ENCODE results near the gene MAGI2.

Gene MAGI2

DNA sequence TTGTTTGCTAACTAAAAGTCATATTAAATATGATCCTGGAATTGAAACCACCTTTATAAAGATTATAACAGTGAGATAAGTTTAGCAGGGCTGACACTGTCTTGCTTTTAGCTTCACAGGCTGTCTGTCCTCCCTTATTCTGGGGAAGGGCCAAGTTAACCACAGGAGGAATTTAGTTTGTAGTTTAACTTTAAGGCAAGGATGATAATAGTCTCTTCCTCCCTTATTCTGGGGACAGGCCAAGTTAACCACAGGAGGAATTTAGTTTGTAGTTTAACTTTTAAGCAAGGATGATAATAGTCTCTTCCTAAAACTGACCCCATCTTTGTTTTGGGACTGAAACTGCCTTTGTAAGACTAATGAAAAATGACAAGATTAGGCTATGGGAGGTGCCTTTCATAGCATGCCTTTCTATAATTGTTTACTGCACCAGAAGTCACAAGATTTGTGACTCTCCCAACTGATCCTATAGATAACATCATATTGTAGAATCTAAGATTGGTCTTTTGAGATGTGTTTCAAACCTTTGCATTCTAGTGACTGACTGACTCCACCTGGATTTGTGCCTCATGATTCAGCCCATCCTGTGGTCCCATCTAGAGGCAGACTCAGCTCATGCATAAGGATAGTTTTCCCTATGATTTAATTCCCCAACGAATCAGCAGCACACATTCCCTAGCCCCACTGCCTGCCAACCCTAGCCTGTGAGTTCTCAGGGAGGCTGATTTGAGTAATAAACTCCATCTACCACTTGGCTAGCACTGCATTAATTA lies 212.0 kb downstream of the MAGI2 start:
- no peak for DNase-seq

GRCh38 chr7:79240413-79240812 lies 213.1 kb downstream of the MAGI2 start:
- no peak for DNase-seq

DNA sequence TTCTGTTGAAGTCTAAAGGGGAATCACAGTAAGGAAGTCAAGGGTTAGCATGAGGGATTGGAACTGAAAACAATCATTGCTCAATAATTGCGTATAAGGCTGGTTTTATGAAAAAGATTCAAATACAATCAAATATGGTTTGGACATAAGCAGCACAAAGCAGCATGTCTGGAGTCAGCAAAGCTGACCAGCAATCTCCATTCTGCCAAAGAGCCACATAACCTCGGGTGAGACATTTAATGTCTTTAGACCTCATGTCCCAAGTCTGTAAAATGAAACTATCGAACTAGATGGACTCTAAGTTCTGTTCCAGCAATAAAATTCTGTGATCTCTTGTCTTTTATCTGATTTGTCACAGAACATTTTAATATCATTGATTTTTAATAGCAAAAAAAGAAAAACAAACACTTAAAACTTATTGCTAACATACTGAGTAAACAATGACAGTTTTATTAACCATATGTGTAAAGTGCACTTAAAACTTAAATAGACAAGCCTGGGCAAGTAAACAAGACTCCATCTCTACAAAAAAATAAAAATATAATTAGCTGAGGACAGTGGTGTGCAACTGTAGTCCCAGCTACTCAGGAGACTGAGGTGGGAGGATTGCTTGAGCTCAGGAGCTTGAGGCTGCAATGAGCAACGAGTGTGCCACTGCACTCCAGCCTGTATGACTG lies 217.0 kb downstream of the MAGI2 start:
- no peak for DNase-seq

GRCh38 chr7:79227044-79227443 lies 226.4 kb downstream of the MAGI2 start:
- no peak for DNase-seq

- DNase-seq: no peak
Measured at GRCh38 chr7:79221211-79221610, 232.3 kb downstream of the MAGI2 start.

DNA sequence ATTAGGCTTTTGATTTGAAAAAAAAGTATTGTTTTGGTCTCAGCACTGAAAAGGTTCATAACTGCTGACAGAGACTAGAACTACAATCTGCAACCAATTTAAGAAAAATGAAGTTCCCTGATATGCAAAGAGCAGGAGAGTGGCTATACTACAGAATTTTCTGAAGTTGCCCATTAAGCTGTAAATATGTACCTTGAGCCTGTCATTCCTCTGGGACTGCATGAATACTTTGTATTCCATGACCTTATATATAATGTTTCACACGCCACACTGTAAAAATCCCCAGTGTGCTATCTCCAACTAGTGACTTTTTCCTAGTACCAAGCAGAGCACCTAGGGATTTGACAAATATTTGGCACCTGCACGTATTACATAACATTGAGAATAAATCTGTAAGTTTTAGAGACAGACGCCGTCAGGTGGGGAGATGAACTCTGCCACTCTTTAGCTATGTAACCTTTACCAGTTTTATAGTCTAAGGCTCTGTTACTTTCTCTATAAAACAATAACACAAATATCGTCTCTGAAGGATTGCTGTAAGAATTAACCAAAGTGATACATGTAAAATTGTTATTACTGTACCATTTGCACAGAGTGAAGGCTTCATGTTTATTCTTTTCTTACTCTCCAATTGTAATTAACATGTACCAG lies 235.4 kb downstream of the MAGI2 start:
- no peak for DNase-seq

DNA sequence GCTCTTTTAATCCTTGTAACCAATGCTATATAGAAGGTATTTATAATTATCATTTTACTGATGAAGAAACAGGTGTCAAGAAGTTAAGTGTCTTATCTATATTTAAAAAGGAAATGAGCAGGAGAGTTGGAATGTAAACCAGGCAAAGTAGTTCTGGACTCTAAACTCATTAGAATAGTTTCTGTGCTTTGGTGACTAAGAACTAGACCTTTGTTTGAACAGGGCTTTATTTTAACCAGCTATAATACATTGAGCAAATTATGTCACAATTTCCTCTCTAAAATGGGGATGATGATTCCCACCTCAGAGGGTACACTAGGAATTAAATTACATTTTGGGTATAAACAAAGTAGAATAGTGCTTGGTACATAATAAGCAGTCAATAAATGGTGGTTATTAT lies 236.0 kb downstream of the MAGI2 start:
- DNase-seq: no peak

GRCh38 chr7:79216236-79216635 lies 237.2 kb downstream of the MAGI2 start:
- no peak for DNase-seq

DNA sequence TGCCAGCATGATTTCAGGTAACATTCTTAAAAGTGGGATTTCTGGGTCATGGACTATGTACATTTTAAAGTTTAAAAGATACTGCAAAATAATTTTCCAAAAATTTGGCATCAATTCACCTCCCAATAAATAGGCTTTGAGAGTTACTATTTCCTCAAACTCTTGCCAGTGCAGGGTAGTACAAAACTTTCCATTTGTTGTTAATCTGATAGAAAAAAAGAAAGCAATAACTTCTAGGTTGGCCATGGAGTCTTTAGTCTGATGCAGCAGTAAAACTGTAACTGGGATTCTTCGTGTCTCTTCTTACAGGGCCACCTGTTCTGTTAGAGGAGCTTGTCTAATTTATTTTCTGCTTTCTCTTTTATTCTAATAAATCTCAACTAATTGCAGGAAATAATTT lies 241.1 kb downstream of the MAGI2 start:
- DNase-seq: no peak

DNA sequence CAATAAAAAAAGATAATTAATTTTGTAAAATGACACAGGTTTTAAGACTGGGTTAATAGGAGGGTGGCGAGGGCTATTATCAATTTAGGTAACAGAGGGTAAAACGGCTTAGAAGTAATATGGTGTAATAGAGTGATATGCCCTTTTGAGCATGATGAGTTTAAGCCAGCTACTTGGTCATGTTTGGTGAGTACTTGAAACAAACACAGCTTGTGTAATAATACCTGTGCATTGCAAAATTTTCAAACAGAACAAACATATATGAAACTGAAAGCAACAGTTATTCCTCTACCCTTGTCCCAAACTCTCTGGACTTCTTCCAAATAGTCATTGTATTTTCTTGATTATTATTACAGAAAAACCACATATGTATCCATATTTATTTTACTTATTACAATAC lies 241.7 kb downstream of the MAGI2 start:
- DNase-seq: no peak

DNA sequence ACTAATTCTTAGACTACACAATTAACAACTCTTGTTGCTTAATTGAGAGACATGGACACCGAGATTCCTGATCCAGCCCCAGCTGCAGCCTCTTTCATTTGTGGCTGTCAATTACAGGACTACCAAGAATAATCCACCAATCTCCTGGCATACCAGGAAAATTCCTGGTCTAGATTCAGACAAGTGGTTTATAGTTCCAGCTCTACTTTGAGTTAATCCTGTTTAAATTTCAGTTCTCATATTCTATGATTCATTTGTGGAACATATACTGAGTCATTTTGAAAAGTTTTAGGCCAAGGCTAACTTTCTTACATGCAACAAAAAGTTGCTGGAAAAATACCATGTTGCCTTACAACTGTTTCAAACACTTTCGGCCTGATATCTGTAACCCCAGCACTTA lies 253.5 kb downstream of the MAGI2 start:
- DNase-seq: no peak

DNA sequence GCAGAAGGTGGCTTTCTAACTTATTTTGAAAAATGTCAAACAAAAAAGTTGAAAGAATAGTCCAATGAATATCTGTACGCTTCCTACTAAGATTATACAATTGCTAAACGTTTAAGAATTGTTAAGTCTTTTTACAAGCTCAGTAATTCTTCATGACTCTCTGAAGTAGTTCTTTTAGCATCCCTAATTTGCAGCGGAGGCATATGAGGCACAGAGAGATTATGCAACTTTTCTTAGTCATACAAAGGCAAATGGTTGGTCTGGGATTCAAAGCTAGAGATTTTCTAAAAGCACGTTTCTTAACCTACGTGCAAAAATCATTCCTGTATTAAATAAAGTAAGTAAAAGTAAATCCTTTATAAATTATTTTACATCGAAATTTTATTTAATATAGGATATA lies 254.2 kb downstream of the MAGI2 start:
- DNase-seq: no peak

GRCh38 chr7:79185605-79186004 lies 267.9 kb downstream of the MAGI2 start:
- DNase-seq: no peak

GRCh38 chr7:79182283-79182682 lies 271.2 kb downstream of the MAGI2 start:
- no peak for DNase-seq

- DNase-seq: no peak
Measured at GRCh38 chr7:79180533-79180932, 272.9 kb downstream of the MAGI2 start.

DNA sequence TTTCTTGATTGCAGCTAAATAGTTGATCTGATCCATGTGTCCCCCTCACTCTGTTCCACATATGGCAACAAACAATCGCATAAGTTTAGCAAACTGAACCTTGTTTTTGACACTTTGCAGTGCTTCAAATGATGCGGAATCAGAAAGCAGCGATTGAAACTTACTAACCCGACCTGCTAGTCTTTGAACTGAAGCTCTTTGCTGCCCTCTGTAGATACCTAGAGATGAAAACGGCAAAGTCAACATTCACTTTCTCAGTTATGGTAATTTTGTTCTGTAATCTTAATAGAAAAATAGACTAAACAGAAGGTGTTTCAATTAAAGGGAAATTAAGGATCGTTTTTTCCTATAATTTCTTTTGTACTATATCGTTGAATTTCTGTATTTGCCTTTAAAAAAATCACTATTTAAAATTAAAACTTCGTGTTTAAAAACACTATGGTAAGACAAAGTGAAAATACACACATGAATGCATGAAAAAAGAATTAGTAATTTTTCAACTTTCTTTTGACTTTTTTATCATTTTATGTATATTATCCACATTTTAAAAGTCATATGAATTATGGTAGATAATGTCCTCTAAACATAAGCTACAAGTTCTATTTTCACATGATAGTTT lies 276.5 kb downstream of the MAGI2 start:
- no peak for DNase-seq

GRCh38 chr7:79175374-79175773 lies 278.1 kb downstream of the MAGI2 start:
- DNase-seq: no peak

DNA sequence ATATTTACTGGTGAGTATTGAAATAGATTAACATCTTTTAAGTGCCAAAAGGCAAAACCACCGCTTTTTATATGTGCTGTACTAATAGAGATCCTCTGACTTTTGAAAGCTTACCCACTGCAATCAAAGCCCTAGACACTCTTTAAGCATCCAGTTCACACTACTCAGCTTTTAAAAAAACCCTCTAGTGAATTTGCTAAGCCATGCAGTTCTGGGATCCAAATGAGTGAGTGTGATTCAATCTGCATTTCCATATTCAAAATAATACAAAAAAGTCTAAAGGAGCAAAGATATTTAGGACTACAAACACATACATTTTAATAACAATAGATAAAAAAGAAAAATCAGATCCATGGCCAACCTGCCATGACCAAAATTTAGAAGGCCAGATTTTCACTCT lies 288.2 kb downstream of the MAGI2 start:
- no peak for DNase-seq

DNA sequence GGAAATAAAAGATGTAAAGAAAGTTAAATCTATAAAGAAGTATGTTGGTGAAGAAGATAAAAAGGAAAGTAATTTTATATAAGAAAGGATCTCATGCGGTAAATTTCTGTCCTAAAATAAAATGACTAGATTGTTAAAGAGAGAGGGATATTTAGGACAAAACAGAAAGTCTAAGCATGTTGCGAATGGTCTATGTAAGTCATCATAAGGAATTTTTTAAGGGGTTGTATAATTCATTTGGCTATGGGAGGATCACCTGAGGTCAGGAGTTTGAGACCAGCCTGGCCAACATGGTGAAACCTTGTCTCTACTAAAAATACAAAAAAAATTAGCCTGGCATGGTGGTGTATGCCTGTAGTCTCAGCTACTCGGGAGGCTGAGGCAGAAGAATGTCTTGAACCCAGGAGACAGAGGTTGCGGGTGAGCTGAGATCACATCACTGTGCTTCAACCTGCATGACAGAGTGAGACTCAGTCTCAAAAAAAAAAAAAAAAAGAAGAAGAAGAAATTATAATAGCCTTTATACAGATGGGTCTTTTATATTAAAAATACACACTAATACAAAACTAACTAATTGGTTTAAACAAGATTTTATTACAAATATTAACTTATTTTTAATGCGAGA lies 294.3 kb downstream of the MAGI2 start:
- DNase-seq: no peak

DNA sequence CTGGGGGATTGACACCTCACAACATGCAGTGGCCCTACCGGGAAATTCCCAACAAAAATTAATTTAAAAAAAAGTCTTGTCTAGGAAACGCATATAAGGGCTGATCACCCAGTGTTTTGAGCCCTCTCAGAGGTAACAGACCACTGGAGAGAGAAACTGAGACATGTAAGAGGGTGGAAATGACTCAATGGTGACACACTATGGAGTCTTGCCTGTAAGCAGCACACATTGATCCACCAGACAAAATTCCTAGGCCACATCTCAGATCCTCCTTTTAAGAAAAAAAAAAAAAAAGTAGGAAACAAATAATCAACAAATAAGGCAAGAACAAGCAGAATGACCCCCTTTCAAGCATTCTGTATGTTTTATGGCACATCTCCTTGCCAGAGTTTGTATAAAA lies 296.2 kb downstream of the MAGI2 start:
- no peak for DNase-seq

GRCh38 chr7:79149831-79150230 lies 303.6 kb downstream of the MAGI2 start:
- no peak for DNase-seq

GRCh38 chr7:79142706-79143105 lies 310.8 kb downstream of the MAGI2 start:
- DNase-seq: no peak

- no peak for DNase-seq
Measured at GRCh38 chr7:79141252-79141651, 312.2 kb downstream of the MAGI2 start.

All from cortex of kidney (tissue), 1 donor.